Ishikawa (cell line): ENCODE results near the gene KPRP.

ENCODE experiments used
- CEBPB ChIP-seq: IDR thresholded peaks from 2 replicates; pipeline ENCODE4 v1.6.1; 2012
- CREB1 ChIP-seq: IDR thresholded peaks from 2 replicates; pipeline ENCODE4 v1.6.1; 2012; ENCODE audit warnings: low read depth
- EGR1 ChIP-seq: IDR thresholded peaks from 2 replicates; pipeline ENCODE4 v1.6.1; 2012
- EP300 ChIP-seq: IDR thresholded peaks from 2 replicates; pipeline ENCODE4 v1.6.1; 2012; ENCODE audit warnings: borderline replicate concordance
- FOXM1 ChIP-seq: IDR thresholded peaks from 2 replicates; pipeline ENCODE4 v1.6.1; 2012; ENCODE audit warnings: low read depth, borderline replicate concordance
- NFIC ChIP-seq: IDR thresholded peaks from 2 replicates; pipeline ENCODE4 v1.6.1; 2012
- RAD21 ChIP-seq: IDR thresholded peaks from 2 replicates; pipeline ENCODE4 v1.6.1; 2012; ENCODE audit warnings: low read depth
- TAF1 ChIP-seq: IDR thresholded peaks from 2 replicates; pipeline ENCODE4 v1.6.1; 2012; ENCODE audit warnings: low read depth, mild to moderate bottlenecking
- TCF12 ChIP-seq: IDR thresholded peaks from 2 replicates; pipeline ENCODE4 v1.6.1; 2012; ENCODE audit warnings: low read depth
- TEAD4 ChIP-seq: IDR thresholded peaks from 2 replicates; pipeline ENCODE4 v1.6.1; 2012
- YY1 ChIP-seq: IDR thresholded peaks from 2 replicates; pipeline ENCODE4 v1.6.1; 2012; ENCODE audit warnings: low read depth
- ZBTB7A ChIP-seq: IDR thresholded peaks from 2 replicates; pipeline ENCODE4 v1.6.1; 2012; ENCODE audit warnings: low read depth
- TF ChIP-seq, protein P1 (sequence below): IDR thresholded peaks from 2 replicates; pipeline ENCODE4 v1.6.1; 2012
- TF ChIP-seq, protein P2 (sequence below): IDR thresholded peaks from 2 replicates; pipeline ENCODE4 v1.6.1; 2012; ENCODE audit warnings: low read depth, mild to moderate bottlenecking
- TF ChIP-seq, protein P3 (sequence below): IDR thresholded peaks from 2 replicates; pipeline ENCODE4 v1.6.1; 2012

KPRP gene, protein sequence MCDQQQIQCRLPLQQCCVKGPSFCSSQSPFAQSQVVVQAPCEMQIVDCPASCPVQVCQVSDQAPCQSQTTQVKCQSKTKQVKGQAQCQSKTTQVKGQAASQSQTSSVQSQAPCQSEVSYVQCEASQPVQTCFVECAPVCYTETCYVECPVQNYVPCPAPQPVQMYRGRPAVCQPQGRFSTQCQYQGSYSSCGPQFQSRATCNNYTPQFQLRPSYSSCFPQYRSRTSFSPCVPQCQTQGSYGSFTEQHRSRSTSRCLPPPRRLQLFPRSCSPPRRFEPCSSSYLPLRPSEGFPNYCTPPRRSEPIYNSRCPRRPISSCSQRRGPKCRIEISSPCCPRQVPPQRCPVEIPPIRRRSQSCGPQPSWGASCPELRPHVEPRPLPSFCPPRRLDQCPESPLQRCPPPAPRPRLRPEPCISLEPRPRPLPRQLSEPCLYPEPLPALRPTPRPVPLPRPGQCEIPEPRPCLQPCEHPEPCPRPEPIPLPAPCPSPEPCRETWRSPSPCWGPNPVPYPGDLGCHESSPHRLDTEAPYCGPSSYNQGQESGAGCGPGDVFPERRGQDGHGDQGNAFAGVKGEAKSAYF

DNA sequence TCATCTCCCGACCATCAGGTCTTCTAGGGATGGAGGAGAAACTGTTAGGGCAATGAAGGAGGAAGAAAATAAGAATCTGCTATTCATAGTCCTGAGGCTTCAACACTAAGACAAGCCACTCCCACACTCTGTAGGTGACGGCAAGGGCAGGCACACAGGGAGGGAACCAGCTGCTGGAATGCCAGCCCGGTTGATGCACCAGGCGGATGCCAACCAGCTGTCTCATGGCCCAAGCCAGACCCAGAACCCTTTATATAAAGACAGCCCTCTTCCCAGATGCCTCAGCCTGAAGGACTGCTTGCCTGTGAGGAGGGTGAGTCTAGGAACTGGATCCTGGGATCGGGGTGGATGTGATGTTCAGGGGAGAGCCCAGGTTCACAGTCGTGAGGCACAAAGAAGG, at the start of gene KPRP:
KPRP (plus strand) TSS at position 279 of the 400 bp plus-strand sequence. CDS start 1,564 bp downstream, outside the sequence.
- no peak for TF ChIP-seq RAD21
- no peak for TF ChIP-seq TEAD4
- no peak for TF ChIP-seq TAF1
- TF ChIP-seq, protein P1, sequence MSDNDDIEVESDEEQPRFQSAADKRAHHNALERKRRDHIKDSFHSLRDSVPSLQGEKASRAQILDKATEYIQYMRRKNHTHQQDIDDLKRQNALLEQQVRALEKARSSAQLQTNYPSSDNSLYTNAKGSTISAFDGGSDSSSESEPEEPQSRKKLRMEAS = no peak
- no peak for TF ChIP-seq CEBPB
- TF ChIP-seq, protein P2, sequence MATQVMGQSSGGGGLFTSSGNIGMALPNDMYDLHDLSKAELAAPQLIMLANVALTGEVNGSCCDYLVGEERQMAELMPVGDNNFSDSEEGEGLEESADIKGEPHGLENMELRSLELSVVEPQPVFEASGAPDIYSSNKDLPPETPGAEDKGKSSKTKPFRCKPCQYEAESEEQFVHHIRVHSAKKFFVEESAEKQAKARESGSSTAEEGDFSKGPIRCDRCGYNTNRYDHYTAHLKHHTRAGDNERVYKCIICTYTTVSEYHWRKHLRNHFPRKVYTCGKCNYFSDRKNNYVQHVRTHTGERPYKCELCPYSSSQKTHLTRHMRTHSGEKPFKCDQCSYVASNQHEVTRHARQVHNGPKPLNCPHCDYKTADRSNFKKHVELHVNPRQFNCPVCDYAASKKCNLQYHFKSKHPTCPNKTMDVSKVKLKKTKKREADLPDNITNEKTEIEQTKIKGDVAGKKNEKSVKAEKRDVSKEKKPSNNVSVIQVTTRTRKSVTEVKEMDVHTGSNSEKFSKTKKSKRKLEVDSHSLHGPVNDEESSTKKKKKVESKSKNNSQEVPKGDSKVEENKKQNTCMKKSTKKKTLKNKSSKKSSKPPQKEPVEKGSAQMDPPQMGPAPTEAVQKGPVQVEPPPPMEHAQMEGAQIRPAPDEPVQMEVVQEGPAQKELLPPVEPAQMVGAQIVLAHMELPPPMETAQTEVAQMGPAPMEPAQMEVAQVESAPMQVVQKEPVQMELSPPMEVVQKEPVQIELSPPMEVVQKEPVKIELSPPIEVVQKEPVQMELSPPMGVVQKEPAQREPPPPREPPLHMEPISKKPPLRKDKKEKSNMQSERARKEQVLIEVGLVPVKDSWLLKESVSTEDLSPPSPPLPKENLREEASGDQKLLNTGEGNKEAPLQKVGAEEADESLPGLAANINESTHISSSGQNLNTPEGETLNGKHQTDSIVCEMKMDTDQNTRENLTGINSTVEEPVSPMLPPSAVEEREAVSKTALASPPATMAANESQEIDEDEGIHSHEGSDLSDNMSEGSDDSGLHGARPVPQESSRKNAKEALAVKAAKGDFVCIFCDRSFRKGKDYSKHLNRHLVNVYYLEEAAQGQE = no peak
- TF ChIP-seq YY1 = no peak
- TF ChIP-seq CREB1 = no peak
- TF ChIP-seq EP300 = no peak
- no peak for TF ChIP-seq ZBTB7A
- TF ChIP-seq, protein P3, sequence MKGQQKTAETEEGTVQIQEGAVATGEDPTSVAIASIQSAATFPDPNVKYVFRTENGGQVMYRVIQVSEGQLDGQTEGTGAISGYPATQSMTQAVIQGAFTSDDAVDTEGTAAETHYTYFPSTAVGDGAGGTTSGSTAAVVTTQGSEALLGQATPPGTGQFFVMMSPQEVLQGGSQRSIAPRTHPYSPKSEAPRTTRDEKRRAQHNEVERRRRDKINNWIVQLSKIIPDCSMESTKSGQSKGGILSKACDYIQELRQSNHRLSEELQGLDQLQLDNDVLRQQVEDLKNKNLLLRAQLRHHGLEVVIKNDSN = no peak
- no peak for TF ChIP-seq NFIC
- no peak for TF ChIP-seq EGR1
- TF ChIP-seq TCF12 = no peak
- no peak for TF ChIP-seq FOXM1

DNA sequence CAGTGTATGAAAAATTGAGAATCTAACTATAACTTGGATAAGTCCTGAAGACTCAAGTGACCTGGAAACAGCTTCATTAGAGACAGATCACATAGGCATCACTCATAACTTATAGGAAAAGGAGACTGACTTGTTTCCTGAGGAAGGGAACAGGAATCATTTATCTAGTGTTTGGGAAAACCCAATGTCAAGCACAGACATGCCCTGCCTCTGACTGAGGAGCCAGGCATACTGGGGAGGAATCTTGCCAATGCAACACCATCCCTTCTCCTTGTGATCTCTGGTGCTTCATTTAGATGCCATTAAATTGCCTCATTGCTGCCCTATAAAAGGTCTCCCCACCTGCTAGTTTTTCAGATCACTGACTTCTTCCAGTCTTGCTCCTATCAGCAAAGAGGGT, 39.6 kb upstream of the KPRP start:
- TF ChIP-seq TEAD4 = no peak
- no peak for TF ChIP-seq TAF1
- TF ChIP-seq, protein P2 = no peak
- no peak for TF ChIP-seq EP300
- no peak for TF ChIP-seq YY1
- no peak for TF ChIP-seq EGR1
- no peak for TF ChIP-seq TCF12
- no peak for TF ChIP-seq FOXM1
- TF ChIP-seq, protein P1 = no peak
- TF ChIP-seq CEBPB = no peak
- TF ChIP-seq RAD21 = no peak
- no peak for TF ChIP-seq ZBTB7A
- TF ChIP-seq NFIC = no peak
- TF ChIP-seq CREB1 = no peak
- TF ChIP-seq, protein P3 = no peak

DNA sequence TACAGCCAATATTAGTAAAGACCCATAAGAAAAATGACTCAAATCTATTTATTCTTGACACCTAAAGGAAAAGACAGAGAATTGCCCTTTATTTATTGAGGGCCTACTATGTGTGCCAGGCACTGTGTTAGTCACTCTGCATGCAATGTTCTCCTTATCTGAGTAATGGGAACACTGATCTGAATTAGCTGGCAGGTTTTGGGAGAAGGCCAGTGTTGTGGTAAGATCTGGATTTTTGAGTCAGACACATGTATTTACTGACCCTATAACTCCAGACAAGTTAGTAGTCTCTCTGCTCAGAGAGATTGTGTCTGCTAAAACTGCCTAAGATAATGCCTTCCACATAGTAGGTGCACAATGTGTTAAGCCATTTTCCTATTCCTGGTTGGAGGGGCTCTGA, 32.6 kb upstream of the KPRP start:
- TF ChIP-seq CEBPB (no peak), RAD21 (no peak), TCF12 (no peak), NFIC (no peak), ZBTB7A (no peak), FOXM1 (no peak), TEAD4 (no peak), EGR1 (no peak), CREB1 (no peak), EP300 (no peak), TAF1 (no peak)
- TF ChIP-seq, protein P2 = no peak
- TF ChIP-seq, protein P1 = no peak

DNA sequence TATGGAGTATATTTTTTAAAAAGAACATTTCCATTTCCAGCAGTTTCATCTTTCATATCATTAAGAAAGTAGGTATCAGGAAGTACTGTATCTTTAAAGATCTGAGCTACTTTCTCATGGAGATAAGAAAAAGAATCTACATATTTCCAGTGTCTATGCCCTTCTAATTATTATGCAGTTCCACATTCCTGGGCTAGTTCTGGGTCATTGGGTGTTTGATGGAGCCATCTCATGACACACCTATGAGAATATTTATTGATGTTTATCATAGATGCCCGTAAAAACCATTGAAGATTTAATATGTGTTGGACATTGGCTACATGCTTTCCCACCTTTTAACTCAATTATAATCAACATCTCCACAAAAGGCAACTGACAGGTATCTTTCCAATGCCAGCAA, 28.8 kb upstream of the KPRP start:
- TF ChIP-seq EGR1 (no peak), FOXM1 (no peak), ZBTB7A (no peak), CREB1 (no peak), TCF12 (no peak), EP300 (no peak), YY1 (no peak), TEAD4 (no peak), TAF1 (no peak), NFIC (no peak), CEBPB (no peak)
- TF ChIP-seq, protein P2 = no peak
- TF ChIP-seq, protein P1 = no peak
- TF ChIP-seq, protein P3 = no peak
